Islet precursor cell (in vitro differentiated cells): Measurements from ENCODE around the gene TULP3.
A peak's percentile ranks its signal among the peaks of the same experiment; 100 is the strongest.

Source experiments
- DNase-seq: peaks from one replicate; pipeline ENCODE4 v3.0.0-alpha.2; 2018

Gene TULP3

DNA sequence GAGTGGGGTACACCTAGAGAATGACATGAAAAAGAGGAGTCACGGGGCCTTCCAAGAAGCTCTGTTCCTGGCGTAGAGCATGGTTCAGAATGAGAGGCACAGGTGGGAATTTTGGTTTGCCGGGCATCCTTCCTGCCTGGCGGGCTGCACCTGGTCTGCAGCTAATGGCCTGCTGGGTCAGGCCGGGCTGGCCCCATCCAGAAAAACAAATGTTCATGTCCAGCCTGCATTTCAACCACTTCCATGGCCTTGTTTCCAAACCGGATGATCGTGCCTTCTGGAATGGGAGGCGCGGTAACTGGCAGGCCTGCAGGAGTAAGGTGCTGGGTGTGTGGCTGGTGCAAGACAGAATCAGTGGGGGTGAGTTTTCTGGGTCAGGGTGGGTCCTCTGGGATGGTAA lies 82.9 kb downstream of the TULP3 start:
- DNase-seq = no peak

DNA sequence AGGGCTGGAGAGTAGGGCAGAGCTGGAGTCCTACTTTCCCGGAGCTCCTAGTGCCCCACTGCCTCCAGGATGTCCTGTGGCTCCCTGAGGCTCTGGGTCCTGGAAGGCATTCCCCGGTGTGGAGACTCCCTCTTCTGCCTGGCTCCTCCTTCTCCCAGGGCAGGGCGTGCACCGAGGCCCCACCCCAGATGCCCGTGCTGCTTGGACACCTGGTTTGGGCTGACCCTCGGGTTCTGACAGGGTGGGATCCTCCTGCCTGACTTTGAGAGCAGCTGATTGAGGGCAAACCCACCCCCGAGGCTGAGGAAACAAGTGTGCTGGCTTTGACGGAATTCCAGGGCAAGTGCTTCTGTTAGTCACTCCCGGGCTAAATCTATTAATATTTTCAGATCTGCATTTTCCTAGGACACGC lies 83.9 kb downstream of the TULP3 start:
- DNase-seq = peak; percentile 66

DNA sequence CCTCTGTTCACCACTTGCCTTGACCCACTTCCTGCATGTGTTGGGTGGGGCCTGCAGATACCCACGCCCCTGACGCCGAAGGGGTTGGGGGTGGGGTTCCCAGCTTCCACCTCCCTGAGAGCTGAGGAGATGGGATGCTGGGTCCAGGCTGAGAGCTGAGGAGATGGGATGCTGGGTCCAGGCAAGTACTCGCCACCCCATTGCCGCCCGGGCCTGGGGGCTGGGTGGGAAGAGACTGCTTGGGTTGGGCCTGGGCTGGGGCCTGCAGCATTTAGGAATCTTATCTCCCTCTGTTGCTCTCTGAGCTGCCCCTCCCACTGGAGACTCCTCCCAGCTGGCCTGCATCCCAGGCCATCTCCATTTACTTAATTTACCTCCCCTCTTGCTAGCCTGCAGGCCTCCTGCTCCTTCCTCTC lies 85.9 kb downstream of the TULP3 start:
- DNase-seq = no peak

DNA sequence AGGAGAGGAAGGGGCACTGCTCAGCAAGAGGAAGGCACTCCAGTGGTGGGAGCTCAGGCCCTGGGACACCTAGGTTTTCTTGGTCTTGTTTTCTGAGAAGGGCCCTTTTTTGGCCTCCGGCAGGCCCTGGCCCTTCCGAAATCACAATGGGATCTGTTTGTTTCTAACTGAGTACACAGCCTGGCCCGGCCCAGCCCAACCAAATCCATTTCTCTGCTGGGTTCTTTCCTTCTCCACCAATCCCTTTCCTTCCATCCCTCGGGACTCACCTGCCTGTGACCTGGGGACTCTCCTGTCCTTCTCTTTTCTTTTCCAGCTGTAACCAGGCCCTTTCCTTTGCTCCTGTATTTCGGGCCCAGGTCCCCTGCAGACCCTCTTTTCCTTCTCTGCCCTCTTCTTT lies 87.1 kb downstream of the TULP3 start:
- DNase-seq = no peak

DNA sequence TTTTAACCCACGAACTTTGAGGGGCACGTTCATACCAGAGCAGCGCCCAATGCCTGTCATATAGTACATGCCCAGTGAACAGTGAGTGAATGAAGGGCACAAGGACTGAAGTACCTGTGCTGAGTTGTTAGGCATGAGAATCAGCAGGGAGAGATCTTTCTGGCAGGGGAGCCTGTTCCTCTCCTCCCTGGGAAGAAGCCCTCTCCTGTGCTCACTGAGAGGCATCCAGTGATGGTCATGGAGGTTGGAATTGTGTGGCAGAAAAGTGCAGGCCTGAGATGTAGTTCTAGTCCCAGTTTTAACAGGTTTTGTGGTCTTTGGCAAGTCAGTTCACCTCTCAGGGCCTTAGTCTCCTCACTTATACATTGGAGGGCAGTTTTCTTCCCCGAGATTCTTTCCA lies 89.1 kb downstream of the TULP3 start:
- DNase-seq = no peak

DNA sequence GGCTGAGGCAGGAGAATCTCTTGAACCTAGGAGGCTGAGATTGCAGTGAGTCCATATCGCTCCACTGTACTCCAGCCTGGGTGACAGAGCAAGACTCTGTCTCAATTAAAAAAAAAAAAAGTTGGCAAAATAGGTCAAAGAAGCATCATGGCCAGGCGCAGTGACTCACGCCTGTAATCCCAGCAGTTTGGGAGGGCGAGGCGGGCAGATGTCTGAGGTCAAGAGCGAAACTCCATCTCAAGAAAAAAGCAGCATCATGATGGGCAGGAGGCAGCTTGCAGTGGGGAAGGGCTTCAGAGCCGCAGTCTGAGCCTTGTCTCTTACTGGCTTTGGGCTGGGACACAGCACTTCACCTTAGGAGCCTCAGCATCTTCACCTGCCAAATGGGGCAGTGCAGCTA lies 89.9 kb downstream of the TULP3 start:
- DNase-seq = no peak

DNA sequence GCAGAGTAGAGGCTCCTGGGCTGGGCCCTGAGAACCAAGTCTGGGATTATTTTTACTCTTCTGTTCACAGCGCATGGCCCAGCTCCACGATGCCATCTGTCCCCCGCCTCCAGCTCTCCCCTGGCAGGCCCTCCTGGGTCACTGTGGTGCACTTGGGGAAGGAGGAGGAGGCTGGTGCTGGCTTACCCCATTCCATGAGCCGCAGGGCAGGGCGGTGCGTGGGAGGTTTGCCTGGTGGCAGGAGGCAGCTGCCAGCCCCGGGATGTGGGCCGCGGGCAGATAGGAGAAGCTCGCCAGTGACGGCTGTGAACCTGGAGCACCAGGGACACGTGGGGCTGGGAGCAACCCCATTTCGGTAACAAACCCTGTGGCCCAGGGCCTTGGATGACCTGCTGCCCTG lies 91.7 kb downstream of the TULP3 start:
- no peak for DNase-seq

DNA sequence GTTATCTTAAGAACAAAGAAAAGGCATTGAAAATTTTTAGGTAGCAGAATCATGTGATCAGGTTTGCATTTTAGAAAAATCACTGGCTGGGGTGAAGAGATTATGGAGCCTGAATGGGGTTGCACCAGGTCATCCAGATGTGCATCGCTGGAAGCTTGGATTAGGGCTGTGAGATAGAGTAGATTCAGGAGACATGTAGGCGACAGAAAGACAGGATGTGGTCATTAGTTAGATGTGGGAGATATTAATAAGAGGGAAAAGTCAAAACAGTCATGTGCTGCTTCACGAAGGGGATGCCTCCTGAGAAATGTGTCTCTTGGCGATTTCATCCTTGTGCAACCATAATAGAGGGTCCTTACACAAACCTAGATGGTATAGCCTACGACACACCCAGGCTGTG lies 93.6 kb downstream of the TULP3 start:
- no peak for DNase-seq

DNA sequence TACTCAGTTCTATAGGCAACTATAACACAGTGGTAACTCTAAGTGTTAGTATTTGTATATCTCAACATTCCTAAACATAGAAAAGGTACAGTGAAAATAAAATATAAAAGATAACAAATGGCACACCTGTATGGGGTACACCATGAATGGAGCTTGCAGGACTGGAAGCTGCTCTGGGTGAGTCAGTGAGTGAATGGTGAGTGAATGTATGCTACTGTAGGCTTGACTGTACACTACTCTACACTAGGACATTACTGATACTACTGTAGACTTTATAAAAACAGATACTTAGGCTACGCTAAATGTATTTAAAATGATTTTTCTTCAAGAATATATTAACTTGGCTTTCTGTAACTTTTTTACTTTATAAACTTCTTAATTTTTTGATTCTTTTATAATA lies 94.0 kb downstream of the TULP3 start:
- DNase-seq = no peak

DNA sequence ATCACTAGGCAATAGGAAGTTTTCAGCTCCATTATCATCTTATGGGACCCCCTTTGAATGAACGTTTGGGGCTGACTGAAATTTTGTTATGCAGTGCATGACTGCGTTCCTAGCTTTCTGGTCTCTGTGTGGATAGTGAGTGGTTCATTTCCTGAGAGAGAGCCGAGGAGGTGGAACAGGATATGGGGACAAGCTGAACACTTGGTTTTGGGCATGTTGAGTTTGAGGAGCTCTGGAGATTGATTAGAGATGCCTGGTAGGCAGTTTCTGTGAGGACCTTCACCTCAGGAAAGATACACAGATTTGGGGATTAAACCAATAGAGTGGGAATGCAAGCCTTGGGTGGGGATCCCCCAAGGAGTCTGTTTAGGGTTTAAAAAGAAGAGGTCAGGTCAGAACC lies 96.2 kb downstream of the TULP3 start:
- no peak for DNase-seq

DNA sequence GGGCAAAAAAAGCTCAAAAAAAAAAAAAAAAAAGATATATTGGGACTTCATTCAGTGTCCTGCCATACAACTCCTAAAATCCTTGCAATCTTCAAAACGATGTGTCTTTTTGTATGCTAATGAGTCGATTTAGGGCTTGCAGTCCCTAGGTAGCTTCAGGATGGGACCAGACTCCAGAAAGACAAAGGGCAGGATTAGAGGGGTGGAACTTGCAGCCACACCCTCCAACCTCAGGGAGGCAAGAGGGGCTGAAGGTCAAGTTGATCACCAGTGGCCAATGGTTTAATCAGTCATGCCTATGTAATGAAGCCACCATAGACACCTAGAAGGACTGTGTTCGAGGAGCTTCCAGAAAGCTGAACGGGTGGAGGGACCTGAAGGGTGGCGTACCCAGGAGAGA lies 97.8 kb downstream of the TULP3 start:
- DNase-seq = no peak
